BJ (cell line): ENCODE data around the gene KRT6A. TPM values are rescaled to one million over a fixed set of nuclear protein-coding genes. Genes with fewer than 3 reads are reported as not detected.
A peak's percentile ranks its signal among the peaks of the same experiment; 100 is the strongest.

Source experiments
- CTCF ChIA-PET: fragments of 350-600 bp; formaldehyde crosslinking; extraction: SDS; loops from one replicate; lab custom pipeline; 2021; ENCODE audit warnings: antibody characterized with exemption, inconsistent platforms; lab: Yijun Ruan, JAX
- POLR2A ChIA-PET: fragments of 300-600 bp; sonication (Branson Sonifier 250); formaldehyde crosslinking; extraction: SDS; loops from one replicate; lab custom pipeline; 2021; ENCODE audit warnings: antibody characterized with exemption; lab: Charles Lee
- DNase-seq: peaks from one replicate; pipeline ENCODE4 v3.0.0-alpha.2; 2011; ENCODE audit warnings: low read depth
- H3K27me3 ChIP-seq: 2 replicates; pipeline ENCODE4 v1.6.0; 2011; ENCODE audit warnings: low read length; ENCODE audit not compliant: control insufficient read depth, insufficient read depth
- H3K36me3 ChIP-seq: 2 replicates; pipeline ENCODE4 v1.5.1; 2011; ENCODE audit warnings: low read length; ENCODE audit not compliant: control insufficient read depth, insufficient read depth
- H3K4me3 ChIP-seq: 2 replicates; pipeline ENCODE4 v1.5.1; 2011; ENCODE audit warnings: low read depth, mild to moderate bottlenecking, control low read depth, low read length
- polyA plus RNA-seq: library from polyadenylated mRNA; depleted of rRNA; stranded (reverse); fragments of >200 nt; gene quantifications from 2 replicates; pipeline ENCODE4 v1.2.3, GENCODE V29; 2011
- TF ChIP-seq, protein P1 (sequence below): IDR thresholded peaks from 2 replicates; pipeline ENCODE4 v1.5.1; 2011; ENCODE audit warnings: low read depth, mild to moderate bottlenecking, control low read depth, inconsistent platforms, low read length, moderate library complexity; ENCODE audit not compliant: insufficient read depth

Gene KRT6A
- polyA plus RNA-seq, 1 experiment, result not detected

DNA sequence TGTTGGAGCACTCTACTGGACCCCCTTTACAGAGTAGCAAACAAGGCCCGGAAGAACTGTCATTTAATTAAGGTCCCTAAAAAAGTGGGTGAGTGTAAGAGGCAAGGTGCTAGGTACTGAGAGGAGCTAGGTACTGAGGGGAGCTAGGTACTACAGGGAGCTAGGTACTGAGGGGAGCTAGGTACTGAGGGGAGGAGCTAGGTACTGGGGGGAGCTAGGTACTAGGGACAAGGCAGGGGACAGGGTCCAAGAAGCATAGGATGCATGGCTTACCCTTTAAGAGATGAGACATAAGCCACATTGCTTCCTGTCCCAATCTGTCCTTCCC is 22.2 kb upstream of the KRT6A start:
- CTCF ChIA-PET, result interaction anchor here (1.1 to 2.4 kb wide), 3 partner anchors 9 to 364 kb away, joined by 4 to 11 read pairs (median 5); no protein-coding TSS in a partner anchor
- TF ChIP-seq, protein P1, sequence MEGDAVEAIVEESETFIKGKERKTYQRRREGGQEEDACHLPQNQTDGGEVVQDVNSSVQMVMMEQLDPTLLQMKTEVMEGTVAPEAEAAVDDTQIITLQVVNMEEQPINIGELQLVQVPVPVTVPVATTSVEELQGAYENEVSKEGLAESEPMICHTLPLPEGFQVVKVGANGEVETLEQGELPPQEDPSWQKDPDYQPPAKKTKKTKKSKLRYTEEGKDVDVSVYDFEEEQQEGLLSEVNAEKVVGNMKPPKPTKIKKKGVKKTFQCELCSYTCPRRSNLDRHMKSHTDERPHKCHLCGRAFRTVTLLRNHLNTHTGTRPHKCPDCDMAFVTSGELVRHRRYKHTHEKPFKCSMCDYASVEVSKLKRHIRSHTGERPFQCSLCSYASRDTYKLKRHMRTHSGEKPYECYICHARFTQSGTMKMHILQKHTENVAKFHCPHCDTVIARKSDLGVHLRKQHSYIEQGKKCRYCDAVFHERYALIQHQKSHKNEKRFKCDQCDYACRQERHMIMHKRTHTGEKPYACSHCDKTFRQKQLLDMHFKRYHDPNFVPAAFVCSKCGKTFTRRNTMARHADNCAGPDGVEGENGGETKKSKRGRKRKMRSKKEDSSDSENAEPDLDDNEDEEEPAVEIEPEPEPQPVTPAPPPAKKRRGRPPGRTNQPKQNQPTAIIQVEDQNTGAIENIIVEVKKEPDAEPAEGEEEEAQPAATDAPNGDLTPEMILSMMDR, result no peak
- H3K4me3 ChIP-seq, result no peak overlapping the region
- peaks cover 11% of the 10 kb centered on the region; the same call in 1 of the 2 replicates for H3K27me3 ChIP-seq
- no peak for DNase-seq
- POLR2A ChIA-PET, result no interaction called here
- H3K36me3 ChIP-seq, result no peaks in the 10 kb centered on the region

DNA sequence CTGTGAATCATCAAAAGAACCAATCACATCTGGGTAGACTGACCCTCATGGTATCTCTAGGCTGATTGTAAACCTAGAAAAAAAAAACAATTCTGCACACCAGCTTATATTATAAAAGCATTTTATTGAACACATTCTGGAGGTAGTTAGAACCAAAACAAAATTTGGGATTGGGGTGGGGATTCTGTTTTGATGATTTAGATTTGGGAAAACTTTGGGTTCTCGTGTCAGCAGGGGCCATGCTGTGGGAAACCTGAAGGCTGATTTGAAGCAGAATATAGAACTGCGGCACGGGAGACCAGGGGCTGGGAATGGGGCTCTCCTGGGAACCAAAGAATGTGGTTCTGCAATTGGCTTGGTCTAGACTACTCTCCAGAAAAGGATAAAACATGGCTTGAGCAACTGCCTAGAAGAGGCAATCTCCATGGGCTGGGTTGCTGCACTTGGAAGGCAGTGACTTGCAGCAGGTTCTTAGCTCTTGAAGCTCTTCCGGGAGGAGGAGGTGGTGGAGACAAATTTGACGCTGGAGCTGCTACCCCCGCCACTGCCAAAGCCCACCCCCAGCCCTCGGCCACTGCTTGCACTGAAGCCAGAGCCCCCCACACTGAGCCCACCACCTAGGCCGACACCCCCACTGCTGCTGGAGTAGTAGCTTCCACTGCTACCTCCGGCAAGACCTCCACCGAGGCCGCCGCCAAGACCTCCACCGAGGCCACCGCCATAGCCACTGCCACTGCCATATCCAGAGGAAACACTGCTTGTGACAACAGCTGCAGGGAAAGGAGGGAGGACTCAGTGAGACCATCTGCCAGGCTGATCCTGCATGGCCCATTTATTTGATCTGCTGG is 21.6 kb upstream of the KRT6A start:
- no peaks in the 10 kb centered on the region for H3K36me3 ChIP-seq
- TF ChIP-seq, protein P1, result no peak
- peaks cover 8% of the 10 kb centered on the region; the same call in 1 of the 2 replicates for H3K27me3 ChIP-seq
- no peak for DNase-seq
- ChIA-PET POLR2A (no interaction called here), CTCF (interaction anchor here (1.1 to 2.4 kb wide), 4 partner anchors 8 to 365 kb away, joined by 4 to 11 read pairs (median 6); no protein-coding TSS in a partner anchor)
- H3K4me3 ChIP-seq, result no peak overlapping the region

DNA sequence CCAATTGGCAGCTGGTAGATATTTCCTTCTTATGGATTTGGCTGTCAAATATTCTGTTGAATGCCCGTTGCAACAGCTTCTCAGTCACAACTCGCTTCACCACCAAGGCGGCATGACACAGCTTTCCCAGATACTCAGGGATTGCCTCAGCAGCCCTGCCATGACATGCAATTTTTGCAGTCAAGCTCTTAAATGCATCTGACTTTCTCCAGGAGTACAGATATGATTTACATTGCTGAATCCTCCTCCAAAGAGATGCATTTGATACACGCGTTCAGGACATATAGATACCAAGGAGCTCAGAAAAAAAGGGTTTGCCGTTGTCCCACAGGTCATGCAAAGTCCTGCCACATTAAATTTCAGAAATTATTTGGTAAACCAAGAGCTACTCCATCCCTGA is 20.7 kb upstream of the KRT6A start:
- no peak for DNase-seq
- no peak overlapping the region for H3K4me3 ChIP-seq
- POLR2A ChIA-PET, result no interaction called here
- CTCF ChIA-PET, result interaction anchor here (1.7 kb wide), 1 partner anchor 141 kb away, joined by 7 read pairs; no protein-coding TSS in a partner anchor
- TF ChIP-seq, protein P1, result no peak
- peaks cover 5% of the 10 kb centered on the region; the same call in 1 of the 2 replicates for H3K27me3 ChIP-seq
- no peaks in the 10 kb centered on the region for H3K36me3 ChIP-seq

DNA sequence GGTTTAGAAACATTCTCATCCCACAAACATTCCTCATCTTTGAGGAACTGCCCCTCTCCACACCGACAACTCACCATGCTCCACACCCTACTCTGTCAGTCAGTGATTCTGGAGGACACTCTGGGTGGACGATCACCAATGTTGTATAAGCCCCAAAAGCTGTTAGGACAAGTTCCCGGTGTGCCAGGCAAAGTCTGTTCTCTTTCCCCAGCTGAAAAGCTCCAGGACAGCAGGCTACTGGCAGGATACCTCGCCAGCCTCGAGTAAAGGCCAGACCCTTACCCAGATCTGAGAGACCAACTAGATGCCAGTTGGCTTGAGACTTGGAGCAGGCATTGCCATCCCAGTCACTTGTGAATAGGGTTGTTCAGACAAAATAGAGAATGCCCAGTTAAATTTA is 15.2 kb upstream of the KRT6A start:
- TF ChIP-seq, protein P1, result no peak
- Histone ChIP-seq H3K36me3 (no peaks in the 10 kb centered on the region), H3K4me3 (no peak overlapping the region), H3K27me3 (peaks cover 8% of the 10 kb centered on the region)
- ChIA-PET POLR2A (no interaction called here), CTCF (interaction anchor here (0.8 to 3.8 kb wide), 16 partner anchors 8 to 373 kb away, joined by 3 to 21 read pairs (median 5); partner anchors contain the start of gene KRT6A)
- DNase-seq, result no peak

DNA sequence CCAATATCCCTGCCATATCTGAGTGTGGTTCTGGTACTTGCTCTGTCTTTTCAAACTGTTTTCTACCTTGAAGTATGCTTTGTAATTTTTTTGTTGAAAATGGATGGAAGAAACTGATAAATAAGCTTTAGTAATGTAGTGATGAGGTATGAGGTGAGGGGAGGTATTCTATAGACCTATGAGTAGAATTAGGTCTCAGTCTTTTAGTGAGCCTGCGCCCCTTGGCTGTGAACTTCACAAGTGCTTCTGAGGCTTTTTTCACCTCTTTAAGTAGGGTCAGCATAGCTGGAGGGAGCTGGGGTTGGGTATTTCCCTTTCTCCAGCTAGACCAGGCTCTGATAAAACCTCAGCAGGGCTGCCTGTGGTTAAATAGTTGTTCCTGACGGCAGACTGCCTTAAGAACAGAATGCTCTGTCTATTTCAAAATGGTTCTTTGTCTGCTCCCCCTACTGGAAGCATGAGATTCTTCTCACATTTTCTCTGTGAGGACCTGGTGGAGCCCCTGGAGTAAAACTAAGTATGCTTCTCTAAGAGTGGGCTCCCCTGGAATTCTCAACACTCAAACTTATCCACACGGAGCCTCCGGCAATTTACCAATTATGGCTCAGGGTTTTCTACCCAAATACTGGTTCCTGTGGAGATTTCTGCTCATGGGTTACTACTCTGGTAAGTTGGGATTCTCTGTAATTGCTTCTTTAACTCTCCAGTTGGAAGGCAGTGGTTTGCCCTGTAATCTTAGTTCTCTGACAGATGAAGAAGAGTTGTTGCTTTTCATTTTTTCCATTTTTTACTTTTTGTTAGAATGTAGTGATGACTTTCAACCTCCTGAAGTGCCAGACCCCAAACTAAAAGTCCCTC is 14.0 kb upstream of the KRT6A start:
- DNase-seq, result no peak
- Histone ChIP-seq H3K4me3 (no peak overlapping the region), H3K36me3 (no peaks in the 10 kb centered on the region), H3K27me3 (peaks cover 8% of the 10 kb centered on the region)
- ChIA-PET CTCF (interaction anchor here (0.7 to 3.8 kb wide), 27 partner anchors 9 to 474 kb away, joined by 3 to 21 read pairs (median 4); partner anchors contain the start of gene KRT6A), POLR2A (no interaction called here)
- TF ChIP-seq, protein P1, result peak; percentile 71
